Caco-2 (cell line): ENCODE measurements around the gene SCML1. TPM values are rescaled to one million over a fixed set of nuclear protein-coding genes. Genes with fewer than 3 reads are reported as not detected.

Source experiments
- BruUV-seq: library from RNA; stranded (reverse); fragments of 400-500 nt; replicated peaks from 2 replicates; lab custom pipeline; 2021; lab: Mats Ljungman, UMichigan
- CTCF ChIA-PET: fragments of 300-600 bp; sonication (Branson Sonifier 250); formaldehyde crosslinking; loops from one replicate; lab custom pipeline; 2022; ENCODE audit warnings: antibody characterized with exemption; lab: Charles Lee
- POLR2A ChIA-PET: fragments of 300-600 bp; sonication (Branson Sonifier 250); formaldehyde crosslinking; loops from one replicate; lab custom pipeline; 2022; ENCODE audit warnings: antibody characterized with exemption; lab: Charles Lee
- DNase-seq, 2 experiments: peaks; one replicate each; pipeline versions ENCODE4 v3.0.0 to v3.0.0-alpha.2; 2020 to 2022
- H3K27me3 ChIP-seq: replicated peaks from 2 replicates; pipeline ENCODE4 v1.6.0; 2011; ENCODE audit warnings: low read length; ENCODE audit not compliant: control insufficient read depth, insufficient read depth
- H3K36me3 ChIP-seq: 2 replicates; pipeline ENCODE4 v1.5.1; 2011; ENCODE audit warnings: low read length; ENCODE audit not compliant: control insufficient read depth, insufficient read depth
- H3K4me1 ChIP-seq: fragments of 250-450 bp; sonication (Bioruptor Pico); 2 replicates; pipeline ENCODE4 v1.5.1; 2020; ENCODE audit warnings: mild to moderate bottlenecking
- H3K4me3 ChIP-seq: 2 replicates; pipeline ENCODE4 v1.5.1; 2011; ENCODE audit warnings: low read depth, mild to moderate bottlenecking, control low read depth, low read length
- H3K9me3 ChIP-seq: fragments of 250-450 bp; sonication (Bioruptor Pico); 2 replicates; pipeline ENCODE4 v1.5.1; 2020; ENCODE audit warnings: mild to moderate bottlenecking, moderate library complexity
- H3K27ac Mint-ChIP-seq: one replicate; pipeline ENCODE4 v1.8.0; 2022; ENCODE audit warnings: mixed read lengths; ENCODE audit not compliant: unreplicated experiment
- H3K27me3 Mint-ChIP-seq: one replicate; pipeline ENCODE4 v1.8.0; 2022; ENCODE audit warnings: mixed read lengths; ENCODE audit not compliant: insufficient read depth, unreplicated experiment
- H3K36me3 Mint-ChIP-seq: one replicate; pipeline ENCODE4 v1.8.0; 2022; ENCODE audit warnings: mild to moderate bottlenecking, mixed read lengths; ENCODE audit not compliant: insufficient read depth, unreplicated experiment
- H3K4me1 Mint-ChIP-seq: one replicate; pipeline ENCODE4 v1.8.0; 2022; ENCODE audit warnings: low read depth, mixed read lengths; ENCODE audit not compliant: unreplicated experiment
- H3K4me3 Mint-ChIP-seq: one replicate; pipeline ENCODE4 v1.8.0; 2022; ENCODE audit warnings: mild to moderate bottlenecking, moderate library complexity, mixed read lengths; ENCODE audit not compliant: unreplicated experiment
- H3K9me3 Mint-ChIP-seq: one replicate; pipeline ENCODE4 v1.8.0; 2022; ENCODE audit warnings: mixed read lengths; ENCODE audit not compliant: unreplicated experiment
- CTCF ChIP-seq, 2 experiments: fragments of 200-600 bp in 1 of 2; IDR thresholded peaks; 1 replicate in 1 of 2; 2 replicates in 1 of 2; pipeline versions ENCODE4 v1.5.1 to v1.8.0; 2011 to 2022; ENCODE audit warnings: antibody characterized with exemption in 1 of 2, control low read depth in 1 of 2, inconsistent platforms in 1 of 2, low read depth in 1 of 2, low read length in 1 of 2, mild to moderate bottlenecking in 1 of 2, moderate library complexity in 1 of 2; ENCODE audit not compliant: insufficient read depth in 1 of 2, severe bottlenecking in 1 of 2, unreplicated experiment in 1 of 2
- intact Hi-C: fragments of 100-400 bp; cut with micrococcal nuclease; formaldehyde crosslinking; loops from one replicate; pipeline ENCODE4 v1.10.0; 2022; ENCODE audit not compliant: unreplicated experiment
- total RNA-seq: library from RNA; stranded (reverse); gene quantifications from 2 replicates; pipeline ENCODE4 v1.2.3, GENCODE V29; 2022

SCML1 gene
- total RNA-seq, 1 experiment from 2014 or later, result 16.4 TPM

DNA sequence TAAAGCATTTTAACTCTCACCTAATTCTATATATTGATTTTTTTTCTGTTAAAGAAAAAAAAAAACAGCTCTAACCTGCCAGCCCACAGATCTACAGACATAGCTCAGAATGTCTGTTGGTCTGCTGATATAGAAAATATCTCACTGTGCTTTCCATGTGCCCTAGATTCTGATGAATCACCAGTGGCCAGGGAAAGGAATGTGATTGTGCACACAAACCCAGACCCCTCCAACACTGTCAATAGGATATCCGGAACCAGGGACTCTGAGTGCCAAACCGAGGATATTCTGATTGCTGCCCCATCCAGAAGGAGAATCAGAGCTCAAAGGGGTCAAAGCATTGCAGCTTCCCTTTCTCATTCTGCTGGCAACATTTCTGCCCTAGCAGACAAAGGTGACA, 12.1 kb upstream of the SCML1 start:
- intact Hi-C loops, result no loop called here
- Mint-ChIP-seq H3K9me3 (no peaks in the 10 kb centered on the region), H3K36me3 (no peaks in the 10 kb centered on the region)

GRCh38 chrX:17732138-17732783, 5.0 kb upstream of the SCML1 start:
- ChIA-PET CTCF (no interaction called here), POLR2A (no interaction called here)
- H3K9me3 Mint-ChIP-seq, result no peaks in the 10 kb centered on the region
- H3K36me3 Mint-ChIP-seq, result no peaks in the 10 kb centered on the region
- H3K9me3 ChIP-seq, result no peaks in the 10 kb centered on the region
- no peak overlapping the region for H3K4me3 ChIP-seq
- TF ChIP-seq CTCF (IDR thresholded peaks at IDR 0.05; ENCODE audit: insufficient read depth in 1 of 2, low read depth in 1 of 2, low read length in 1 of 2, severe bottlenecking in 1 of 2, unreplicated experiment in 1 of 2), result no peak
- H3K4me1 Mint-ChIP-seq, result no peaks in the 10 kb centered on the region
- H3K27me3 ChIP-seq, result no peaks in the 10 kb centered on the region
- H3K27me3 Mint-ChIP-seq, result no peaks in the 10 kb centered on the region
- no peaks in the 10 kb centered on the region for H3K36me3 ChIP-seq
- no TSS peak for BruUV-seq
- H3K27ac Mint-ChIP-seq, result no peak overlapping the region
- intact Hi-C loops, result no loop called here
- no peaks in the 10 kb centered on the region for H3K4me1 ChIP-seq
- no peak for DNase-seq
- H3K4me3 Mint-ChIP-seq, result no peak overlapping the region

More for the DNA sequence above, 12.1 kb upstream of the SCML1 start:
- H3K27ac Mint-ChIP-seq, result no peak overlapping the region
- Histone ChIP-seq H3K36me3 (no peaks in the 10 kb centered on the region), H3K9me3 (no peaks in the 10 kb centered on the region), H3K4me1 (no peaks in the 10 kb centered on the region), H3K27me3 (no peaks in the 10 kb centered on the region), H3K4me3 (no peak overlapping the region)
- H3K4me3 Mint-ChIP-seq, result no peak overlapping the region
- ChIA-PET POLR2A (no interaction called here), CTCF (no interaction called here)
- no peaks in the 10 kb centered on the region for H3K4me1 Mint-ChIP-seq
- DNase-seq, result no peak
- no peaks in the 10 kb centered on the region for H3K27me3 Mint-ChIP-seq
- no TSS peak for BruUV-seq
- no peak for TF ChIP-seq CTCF (IDR thresholded peaks at IDR 0.05; ENCODE audit: insufficient read depth in 1 of 2, low read depth in 1 of 2, low read length in 1 of 2, severe bottlenecking in 1 of 2, unreplicated experiment in 1 of 2)

DNA sequence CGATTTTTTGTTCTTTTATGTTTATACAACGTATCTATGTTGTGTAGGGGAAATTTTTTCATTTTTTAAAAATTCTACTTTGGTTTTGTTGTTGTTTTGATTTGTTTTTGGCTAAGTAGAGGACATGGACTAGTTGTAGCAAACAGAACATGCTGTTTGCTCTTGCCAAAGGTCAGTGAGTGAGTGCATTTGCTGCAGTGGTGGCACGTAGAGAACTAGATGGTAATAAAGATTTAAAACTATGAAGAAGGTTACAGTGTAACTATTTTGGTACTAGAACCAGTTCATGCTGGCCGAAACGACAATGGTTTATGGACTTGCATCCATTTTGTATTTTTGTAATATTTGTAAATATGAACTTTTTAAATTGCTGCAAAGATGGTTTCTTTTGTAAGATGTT, 1.9 kb upstream of the SCML1 start:
- Mint-ChIP-seq H3K4me1 (no peaks in the 10 kb centered on the region), H3K4me3 (peak overlapping the region; percentile 68), H3K9me3 (no peaks in the 10 kb centered on the region), H3K27me3 (no peaks in the 10 kb centered on the region), H3K27ac (no peak overlapping the region), H3K36me3 (no peaks in the 10 kb centered on the region)
- Histone ChIP-seq H3K4me1 (no peaks in the 10 kb centered on the region), H3K9me3 (no peaks in the 10 kb centered on the region), H3K4me3 (no peak overlapping the region), H3K36me3 (no peaks in the 10 kb centered on the region), H3K27me3 (no peaks in the 10 kb centered on the region)
- peak in 1 of 2 experiments; percentile 36 for DNase-seq
- no TSS peak for BruUV-seq
- intact Hi-C loops, result loop anchor here (5.0 kb wide), 1 partner anchor 33 kb away; no protein-coding TSS in a partner anchor
- no peak for TF ChIP-seq CTCF (IDR thresholded peaks at IDR 0.05; ENCODE audit: insufficient read depth in 1 of 2, low read depth in 1 of 2, low read length in 1 of 2, severe bottlenecking in 1 of 2, unreplicated experiment in 1 of 2)
- ChIA-PET CTCF (no interaction called here), POLR2A (no interaction called here)
